A549 (cell line): ENCODE results near the gene PHC2. TPM values are rescaled to one million over a fixed set of nuclear protein-coding genes. Genes with fewer than 3 reads are reported as not detected.

ENCODE experiments used
- ATAC-seq, 2 experiments: fragments of 200-7000 bp in 1 of 2; fragments of >200 bp in 1 of 2; cut with Nextera tagmentation in 1 of 2; cut with Tn5 transposase in 1 of 2; 3 replicates each; pipeline versions ENCODE4 v1.8.0 to v1.9.1; 2018 to 2020; ENCODE audit warnings: mild to moderate bottlenecking in 1 of 2, moderate library complexity in 1 of 2
- CTCF ChIA-PET: fragments of 300-600 bp; sonication (Branson Sonifier 250); formaldehyde crosslinking; extraction: SDS; loops from one replicate; lab custom pipeline; 2021; ENCODE audit warnings: antibody characterized with exemption, inconsistent platforms; lab: Yijun Ruan, JAX
- POLR2A ChIA-PET: fragments of 350-600 bp; formaldehyde crosslinking; extraction: SDS; loops from one replicate; lab custom pipeline; 2021; ENCODE audit warnings: antibody characterized with exemption, inconsistent platforms; lab: Yijun Ruan, JAX
- DNase-seq, 2 experiments: peaks; one replicate each; pipeline versions ENCODE4 v3.0.0 to v3.0.0-alpha.2; 2011 to 2016; ENCODE audit warnings: low read depth in 1 of 2, low spot score in 1 of 2
- FAIRE-seq: peaks from 2 replicates; lab custom pipeline; 2011; peaks lifted over from hg19 to GRCh38; lab: Jason Lieb, UNC
- H3K27ac ChIP-seq, 2 experiments: fragments of >200 bp; sonication (Bioruptor Twin); formaldehyde crosslinking; 3 replicates each; pipeline ENCODE4 v1.5.1; 2016 to 2017
- H3K4me1 ChIP-seq: fragments of >200 bp; sonication (Bioruptor Twin); formaldehyde crosslinking; 3 replicates; pipeline ENCODE4 v1.6.1; 2016
- H3K4me2 ChIP-seq: fragments of >200 bp; sonication (Bioruptor Twin); formaldehyde crosslinking; 3 replicates; pipeline ENCODE4 v1.6.1; 2016
- H3K4me3 ChIP-seq: fragments of >200 bp; sonication (Bioruptor Twin); formaldehyde crosslinking; 3 replicates; pipeline ENCODE4 v1.5.1; 2016
- H3K9me3 ChIP-seq: fragments of >200 bp; sonication (Bioruptor Twin); formaldehyde crosslinking; 3 replicates; pipeline ENCODE4 v1.6.1; 2016
- CHD4 ChIP-seq: fragments of 200-600 bp; sonication (generic); IDR thresholded peaks from 2 replicates; pipeline ENCODE4 v1.6.1; 2016; ENCODE audit warnings: antibody characterized with exemption, mild to moderate bottlenecking, borderline replicate concordance
- EHMT2 ChIP-seq: fragments of 200-600 bp; sonication (generic); IDR thresholded peaks from 2 replicates; pipeline ENCODE4 v1.6.1; 2016; ENCODE audit warnings: antibody characterized with exemption, low read depth, mild to moderate bottlenecking, moderate library complexity
- ELK1 ChIP-seq: fragments of 150-350 bp; IDR thresholded peaks from 2 replicates; pipeline ENCODE4 v1.6.1; 2014; ENCODE audit warnings: low read depth, mild to moderate bottlenecking, low read length
- EP300 ChIP-seq, 2 experiments: fragments of >200 bp; sonication (Bioruptor Twin); formaldehyde crosslinking; IDR thresholded peaks; 2 replicates in 1 of 2; 3 replicates in 1 of 2; pipeline ENCODE4 v1.6.1; 2016 to 2017
- ESRRA ChIP-seq: fragments of 150-350 bp; IDR thresholded peaks from 2 replicates; pipeline ENCODE4 v1.6.1; 2014; ENCODE audit warnings: mild to moderate bottlenecking, low read length, borderline replicate concordance
- HES2 ChIP-seq: fragments of >200 bp; sonication (Bioruptor Twin); formaldehyde crosslinking; IDR thresholded peaks from 2 replicates; pipeline ENCODE4 v1.6.1; 2016
- HOXB5 ChIP-seq: fragments of 250-450 bp; sonication (Bioruptor Pico); IDR thresholded peaks from 2 replicates; pipeline ENCODE4 v1.5.0; 2020; ENCODE audit warnings: mild to moderate bottlenecking, moderate library complexity
- JUNB ChIP-seq: fragments of >200 bp; sonication (Bioruptor Twin); formaldehyde crosslinking; IDR thresholded peaks from 2 replicates; pipeline ENCODE4 v1.6.1; 2016
- KDM5A ChIP-seq: fragments of 200-600 bp; sonication (generic); IDR thresholded peaks from 2 replicates; pipeline ENCODE4 v1.6.1; 2016; ENCODE audit warnings: antibody characterized with exemption, mild to moderate bottlenecking
- MAZ ChIP-seq: fragments of 150-350 bp; IDR thresholded peaks from 2 replicates; pipeline ENCODE4 v1.6.1; 2014; ENCODE audit warnings: antibody characterized with exemption, low read depth, low read length, borderline replicate concordance
- POLR2A ChIP-seq: IDR thresholded peaks from 2 replicates; pipeline ENCODE4 v1.6.1; 2012; ENCODE audit warnings: mild to moderate bottlenecking, low read length
- REST ChIP-seq: fragments of 200-600 bp; sonication (generic); IDR thresholded peaks from 2 replicates; pipeline ENCODE4 v1.6.1; 2016; ENCODE audit warnings: antibody characterized with exemption, mild to moderate bottlenecking, moderate library complexity
- RFX5 ChIP-seq: fragments of 450-650 bp; IDR thresholded peaks from 2 replicates; pipeline ENCODE4 v1.7.1; 2014; ENCODE audit warnings: antibody characterized with exemption, mild to moderate bottlenecking, moderate library complexity
- SMC3 ChIP-seq: fragments of >200 bp; sonication (Bioruptor Twin); formaldehyde crosslinking; IDR thresholded peaks from 3 replicates; pipeline ENCODE4 v1.6.1; 2018; ENCODE audit warnings: inconsistent platforms
- USF2 ChIP-seq: fragments of 450-650 bp; IDR thresholded peaks from 2 replicates; pipeline ENCODE4 v1.6.1; 2014; ENCODE audit warnings: antibody characterized with exemption
- WGBS: methylation state at CpG from one replicate; pipeline ENCODE4 v1.1.6; 2017; ENCODE audit errors: missing lambda C conversion rate; 5-methylcytosine and 5-hydroxymethylcytosine counted together
- polyA plus RNA-seq, 4 experiments: library from polyadenylated mRNA; depleted of rRNA in 3 of 4; stranded (reverse); fragments of >200 nt; fragmentation: RNase III in 1 of 4; extraction: RNeasy Plus Mini Kit Qiagen cat#74134 plus additional on column Dnase treatment in 1 of 4; gene quantifications; 2 replicates in 3 of 4; 3 replicates in 1 of 4; pipeline ENCODE4 v1.2.3, GENCODE V29; 2011 to 2017

Gene PHC2
- polyA plus RNA-seq, 2 of the 4 experiments (the other 2 are of a cell fraction) = 29.9 to 33.2 TPM

- H3K4me3 ChIP-seq = no peak overlapping the region
- no peak overlapping the region for H3K27ac ChIP-seq
- WGBS = 91% methylated on average over 5 of the region's 5 CpGs
- FAIRE-seq (no peak), DNase-seq (no peak), ATAC-seq (no peak)
- POLR2A ChIA-PET = no interaction called here
- no peaks in the 10 kb centered on the region; the same call in 2 of the 3 replicates for H3K9me3 ChIP-seq
- H3K4me2 ChIP-seq = no peak overlapping the region
- no peak for TF ChIP-seq RFX5
- no peak for TF ChIP-seq KDM5A
- no peak for TF ChIP-seq JUNB
- H3K4me1 ChIP-seq = no peaks in the 10 kb centered on the region
- CTCF ChIA-PET = interaction anchor here (0.6 to 5.5 kb wide), 6 partner anchors 9 to 63 kb away, joined by 3 to 26 read pairs (median 3); no protein-coding TSS in a partner anchor
Observed at GRCh38 chr1:33305016-33305415, 125.9 kb downstream of the PHC2 start.

GRCh38 chr1:33302325-33302724 is 128.6 kb downstream of the PHC2 start:
- Histone ChIP-seq H3K4me1 (no peaks in the 10 kb centered on the region), H3K4me3 (no peak overlapping the region), H3K9me3 (no peaks in the 10 kb centered on the region; the same call in 2 of the 3 replicates), H3K27ac (no peak overlapping the region), H3K4me2 (no peak overlapping the region)
- CTCF ChIA-PET = no interaction called here
- WGBS = 100% methylated on average over 1 of the region's 1 CpG
- TF ChIP-seq JUNB = no peak
- TF ChIP-seq USF2 = peak; percentile 80
- no peak for DNase-seq
- no peak for FAIRE-seq
- POLR2A ChIA-PET = no interaction called here
- ATAC-seq = no peak

GRCh38 chr1:33301273-33301984 is 129.5 kb downstream of the PHC2 start:
- no peak for ATAC-seq
- no peak for TF ChIP-seq POLR2A
- TF ChIP-seq, all 56 proteins: peak for 0
- ChIA-PET CTCF (no interaction called here), POLR2A (no interaction called here)
- H3K4me3 ChIP-seq = no peak overlapping the region
- no peak overlapping the region for H3K4me2 ChIP-seq
- no peaks in the 10 kb centered on the region for H3K4me1 ChIP-seq
- no peak for DNase-seq
- H3K9me3 ChIP-seq = no peaks in the 10 kb centered on the region; the same call in 2 of the 3 replicates
- H3K27ac ChIP-seq = no peak overlapping the region
- no peak for FAIRE-seq
- WGBS = 100% methylated on average over 4 of the region's 4 CpGs

GRCh38 chr1:33300673-33301072 is 130.2 kb downstream of the PHC2 start:
- H3K4me3 ChIP-seq = no peak overlapping the region
- FAIRE-seq (no peak), ATAC-seq (no peak)
- no peak overlapping the region for H3K4me2 ChIP-seq
- H3K4me1 ChIP-seq = no peaks in the 10 kb centered on the region
- POLR2A ChIA-PET = no interaction called here
- TF ChIP-seq RFX5 (no peak), MAZ (no peak), HOXB5 (no peak), ESRRA (no peak), REST (no peak), ELK1 (no peak), POLR2A (no peak), EP300 (IDR thresholded peaks at IDR 0.05) (no peak), CHD4 (no peak), HES2 (no peak), JUNB (no peak), SMC3 (no peak), EHMT2 (no peak), KDM5A (no peak)
- TF ChIP-seq, all 56 proteins: peak for 0
- 89% methylated on average over 4 of the region's 5 CpGs for WGBS
- H3K9me3 ChIP-seq = no peaks in the 10 kb centered on the region; the same call in 2 of the 3 replicates
- no peak overlapping the region for H3K27ac ChIP-seq
- no peak for DNase-seq
- CTCF ChIA-PET = no interaction called here
